Sciatic nerve (tissue), 2 donors: ENCODE results near the gene CLMP. TPM values are rescaled to one million over a fixed set of nuclear protein-coding genes. Genes with fewer than 3 reads are reported as not detected.
A peak's percentile ranks its signal among the peaks of the same experiment; 100 is the strongest.
"Not testable (repeated sequence)": the region's sequence is repeated elsewhere in the genome, so short reads cannot be mapped to it uniquely, and the experiment has no call there.

Source experiments
- ATAC-seq: fragments of 200-7000 bp; cut with Tn5 transposase; one replicate; pipeline ENCODE4 v1.9.1; 2020; ENCODE audit warnings: mild to moderate bottlenecking, moderate library complexity
- DNase-seq: peaks from one replicate; pipeline ENCODE4 v3.0.0-alpha.2; 2020; ENCODE audit warnings: low spot score
- intact Hi-C: fragments of 100-400 bp; cut with DNase I; formaldehyde crosslinking; loops from one replicate; pipeline ENCODE4 v1.14.2; 2022
- total RNA-seq: library from RNA; stranded (reverse); fragmentation: NEBNext Ultra II Directional; extraction: Animal tissue kit (Norgen Biotek cat#: 25700); gene quantifications from one replicate; pipeline ENCODE4 v1.2.1, GENCODE V29; 2021
- donor health status: DM: no; HTN: no; CAD: no.
- donor health status: DM: no; HTN: no; CAD: no.

CLMP gene
- total RNA-seq, 1 donor from 2014 or later: 74.6 TPM

GRCh38 chr11:123069908-123070821 lies 124.9 kb downstream of the CLMP start:
- peak; percentile 5 for ATAC-seq
- intact Hi-C loops: no loop called here
- DNase-seq: no peak

GRCh38 chr11:123065621-123066020 lies 129.4 kb downstream of the CLMP start:
- ATAC-seq: no peak
- intact Hi-C loops: no loop called here

GRCh38 chr11:123063826-123064657 lies 131.0 kb downstream of the CLMP start:
- ATAC-seq: no peak
- intact Hi-C loops: no loop called here

More at GRCh38 chr11:123065621-123066020, 129.4 kb downstream of the CLMP start:
- no peak for DNase-seq

GRCh38 chr11:123062892-123063825 lies 131.9 kb downstream of the CLMP start:
- ATAC-seq: peak; percentile 28
- intact Hi-C loops: no loop called here

More at GRCh38 chr11:123063826-123064657, 131.0 kb downstream of the CLMP start:
- DNase-seq: no peak

GRCh38 chr11:123062158-123062891 lies 132.7 kb downstream of the CLMP start:
- DNase-seq: peak; percentile 99
- ATAC-seq: peak; percentile 95
- intact Hi-C loops: no loop called here

More at GRCh38 chr11:123062892-123063825, 131.9 kb downstream of the CLMP start:
- DNase-seq: no peak

GRCh38 chr11:123061403-123062157 lies 133.5 kb downstream of the CLMP start, which contains the start of gene HSPA8:
TSS of gene HSPA8 (minus strand) at chr11:123062136. CDS start at chr11:123061324, 812 bp downstream.
- intact Hi-C loops: no loop called here
- DNase-seq (peak; percentile 82), ATAC-seq (peak; percentile 16)

GRCh38 chr11:123060277-123061000 lies 134.6 kb downstream of the CLMP start:
- intact Hi-C loops: no loop called here
- DNase-seq (no peak), ATAC-seq (no peak)

GRCh38 chr11:123059041-123059920 lies 135.8 kb downstream of the CLMP start:
- DNase-seq, ATAC-seq, intact Hi-C loops: not testable (repeated sequence)

GRCh38 chr11:123057661-123058305 lies 137.3 kb downstream of the CLMP start:
- DNase-seq: no peak
- intact Hi-C loops: no loop called here
- ATAC-seq: no peak

- intact Hi-C loops: no loop called here
- no peak for DNase-seq
- no peak for ATAC-seq
Measured at GRCh38 chr11:123056835-123057491, 138.1 kb downstream of the CLMP start.

- DNase-seq: no peak
- no peak for ATAC-seq
- intact Hi-C loops: no loop called here
Measured at GRCh38 chr11:123055191-123055901, 139.7 kb downstream of the CLMP start.

- intact Hi-C loops: no loop called here
- DNase-seq (no peak), ATAC-seq (peak; percentile 89)
Measured at GRCh38 chr11:123054301-123055065, 140.6 kb downstream of the CLMP start.
